GM10266 (cell line): ENCODE measurements around the gene CBLB.

Experiments used
- DNase-seq: peaks from one replicate; pipeline ENCODE4 v3.0.0; 2012; ENCODE audit errors: extremely low spot score
- CTCF ChIP-seq: IDR thresholded peaks from 2 replicates; pipeline ENCODE4 v1.5.1; 2012; ENCODE audit warnings: mild to moderate bottlenecking, low read depth; ENCODE audit not compliant: control insufficient read depth, insufficient read depth; ENCODE audit errors: missing control alignments

Gene CBLB

GRCh38 chr3:105891101-105891500 is 22.3 kb upstream of the CBLB start:
- no peak for TF ChIP-seq CTCF
- DNase-seq, result no peak

- DNase-seq, result no peak
- no peak for TF ChIP-seq CTCF
These were observed 20.1 kb upstream of the CBLB start for GRCh38 chr3:105888621-105889579.

GRCh38 chr3:105885256-105885655 is 16.4 kb upstream of the CBLB start:
- no peak for DNase-seq
- TF ChIP-seq CTCF, result no peak

- no peak for DNase-seq
- no peak for TF ChIP-seq CTCF
These were observed 15.1 kb upstream of the CBLB start for GRCh38 chr3:105883798-105884377.

GRCh38 chr3:105880681-105881290 is 12.0 kb upstream of the CBLB start:
- DNase-seq, result no peak
- no peak for TF ChIP-seq CTCF

GRCh38 chr3:105878061-105878460 is 9.2 kb upstream of the CBLB start:
- TF ChIP-seq CTCF, result no peak
- DNase-seq, result no peak
